K562 (cell line): Measurements from ENCODE around the gene MLLT3. TPM values are rescaled to one million over a fixed set of nuclear protein-coding genes. Genes with fewer than 3 reads are reported as not detected.

Experiments used
- ATAC-seq: fragments of 200-7000 bp; cut with Tn5 transposase; 3 replicates; pipeline ENCODE4 v1.9.1; 2020; ENCODE audit warnings: moderate library complexity
- BruUV-seq: library from RNA; stranded (reverse); fragments of 400-500 nt; replicated peaks from 2 replicates; lab custom pipeline; 2021; lab: Mats Ljungman, UMichigan
- CTCF ChIA-PET: fragments of 300-600 bp; formaldehyde crosslinking; extraction: SDS; loops from one replicate; lab custom pipeline; 2021; ENCODE audit warnings: low intra/inter-chr PET ratio; lab: Yijun Ruan, JAX
- POLR2A ChIA-PET: fragments of 300-600, 350-650 bp; sonication (Branson Sonifier 250); formaldehyde crosslinking; extraction: SDS; loops from one replicate; lab custom pipeline; 2021; ENCODE audit warnings: antibody characterized with exemption, inconsistent platforms; lab: Yijun Ruan, JAX
- DNase-seq, 4 experiments: peaks; one replicate each; pipeline versions ENCODE4 v3.0.0 to v3.0.0-alpha.2; 2011 to 2018; ENCODE audit warnings: low spot score in 3 of 4, mixed read lengths in 3 of 4; ENCODE audit errors: extremely low read depth in 1 of 4
- FAIRE-seq: peaks from 2 replicates; lab custom pipeline; 2011; peaks lifted over from hg19 to GRCh38; lab: Jason Lieb, UNC
- H2AFZ ChIP-seq: 2 replicates; pipeline ENCODE4 v1.6.0; 2011; ENCODE audit warnings: low read depth, low read length, control low read depth, inconsistent platforms
- H3K27ac ChIP-seq: fragments of 200-600 bp; 3 replicates; pipeline ENCODE4 v1.8.0; 2011; ENCODE audit warnings: low read depth, mild to moderate bottlenecking, control low read depth, inconsistent platforms, low read length, moderate library complexity, mixed read lengths; ENCODE audit errors: extremely low read depth
- H3K27me3 ChIP-seq, 2 experiments: fragments of 300-600 bp in 1 of 2; 2 replicates in 1 of 2; 3 replicates in 1 of 2; pipeline versions ENCODE4 v1.6.0 to v1.8.0; 2011; ENCODE audit warnings: inconsistent platforms in 2 of 2, low read length in 2 of 2, mild to moderate bottlenecking in 1 of 2, mixed read lengths in 1 of 2, moderate library complexity in 1 of 2; ENCODE audit not compliant: control insufficient read depth in 2 of 2, insufficient read depth in 2 of 2
- H3K36me3 ChIP-seq: fragments of 300-600 bp; 3 replicates; pipeline ENCODE4 v1.8.0; 2011; ENCODE audit warnings: mild to moderate bottlenecking, low read length, inconsistent platforms; ENCODE audit not compliant: control insufficient read depth, insufficient read depth
- H3K4me1 ChIP-seq, 2 experiments: fragments of 200-600 bp in 1 of 2; replicated peaks in 1 of 2; 2 replicates in 1 of 2; 3 replicates in 1 of 2; pipeline versions ENCODE4 v1.5.1 to v1.8.0; 2011; ENCODE audit warnings: inconsistent platforms in 2 of 2, low read length in 2 of 2, mild to moderate bottlenecking in 1 of 2, mixed read lengths in 1 of 2, moderate library complexity in 1 of 2; ENCODE audit not compliant: control insufficient read depth in 2 of 2, insufficient read depth in 2 of 2
- H3K4me2 ChIP-seq: 2 replicates; pipeline ENCODE4 v1.6.1; 2011; ENCODE audit warnings: low read length, control low read depth, inconsistent platforms, mixed read lengths; ENCODE audit not compliant: insufficient read depth
- H3K4me3 ChIP-seq: fragments of 200-600 bp; sonication (generic), shearing (Covaris generic); 2 replicates; pipeline ENCODE4 v1.5.1; 2016; ENCODE audit warnings: control low read depth, inconsistent platforms
- H3K79me2 ChIP-seq: fragments of 200-600 bp; 3 replicates; pipeline ENCODE4 v1.8.0; 2011; ENCODE audit warnings: low read length, inconsistent platforms; ENCODE audit not compliant: control insufficient read depth, insufficient read depth
- H3K9ac ChIP-seq, 2 experiments: 2 replicates each; pipeline versions ENCODE4 v1.6.0 to v1.6.1; 2011; ENCODE audit warnings: low read depth in 2 of 2, low read length in 2 of 2, control low read depth in 1 of 2, inconsistent platforms in 1 of 2, mild to moderate bottlenecking in 1 of 2, mixed read lengths in 1 of 2; ENCODE audit not compliant: insufficient read depth in 1 of 2
- H3K9me1 ChIP-seq: one replicate; pipeline ENCODE4 v1.6.0; 2011; ENCODE audit warnings: inconsistent platforms, mild to moderate bottlenecking, low read length, moderate library complexity; ENCODE audit not compliant: control insufficient read depth, insufficient read depth
- H3K9me3 ChIP-seq: replicated peaks from 2 replicates; pipeline ENCODE4 v1.5.1; 2011; ENCODE audit warnings: low read depth, low read length, inconsistent platforms; ENCODE audit not compliant: control insufficient read depth, insufficient read depth
- H4K20me1 ChIP-seq: replicated peaks from 2 replicates; pipeline ENCODE4 v1.6.1; 2011; ENCODE audit warnings: low read length, inconsistent platforms, mixed read lengths; ENCODE audit not compliant: control insufficient read depth, insufficient read depth
- HDAC8 ChIP-seq: fragments of 450-650 bp; IDR thresholded peaks from 2 replicates; pipeline ENCODE4 v1.6.1; 2016; ENCODE audit warnings: mild to moderate bottlenecking, missing genetic modification characterization, moderate library complexity, missing compliant biosample characterization
- HLTF ChIP-seq: fragments of 450-650 bp; IDR thresholded peaks from 2 replicates; pipeline ENCODE4 v1.6.1; 2016
- HNRNPK ChIP-seq: fragments of 200-400 bp; formaldehyde crosslinking; IDR thresholded peaks from one replicate; pipeline ENCODE4 v1.6.1; 2018; ENCODE audit warnings: mild to moderate bottlenecking, low read depth, low read length; ENCODE audit not compliant: poor library complexity, severe bottlenecking
- MXD1 ChIP-seq: fragments of 250-450 bp; sonication (Bioruptor Pico); IDR thresholded peaks from 2 replicates; pipeline ENCODE4 v1.8.0; 2021; ENCODE audit warnings: borderline replicate concordance, mild to moderate bottlenecking, moderate library complexity; ENCODE audit not compliant: poor library complexity, severe bottlenecking
- PURB ChIP-seq: sonication (generic); formaldehyde crosslinking; IDR thresholded peaks from 2 replicates; pipeline ENCODE4 v1.9.0; 2021; ENCODE audit warnings: low read depth, mild to moderate bottlenecking, missing genetic modification reagents
- USF2 ChIP-seq: sonication (generic); formaldehyde crosslinking; IDR thresholded peaks from 2 replicates; pipeline ENCODE4 v1.5.0; 2020; ENCODE audit warnings: missing genetic modification reagents
- YBX1 ChIP-seq: fragments of 450-650 bp; IDR thresholded peaks from 2 replicates; pipeline ENCODE4 v1.7.1; 2016; ENCODE audit warnings: mild to moderate bottlenecking
- ZBTB33 ChIP-seq: sonication (generic); formaldehyde crosslinking; IDR thresholded peaks from 2 replicates; pipeline ENCODE4 v1.8.1; 2023; ENCODE audit warnings: mild to moderate bottlenecking, missing genetic modification reagents
- ZBTB9 ChIP-seq: fragments of 450-650 bp; formaldehyde crosslinking; IDR thresholded peaks from 2 replicates; pipeline ENCODE4 v1.4.0; 2020; ENCODE audit warnings: mild to moderate bottlenecking, moderate library complexity
- ZNF609 ChIP-seq: sonication (generic); formaldehyde crosslinking; IDR thresholded peaks from 2 replicates; pipeline ENCODE4 v1.8.1; 2023; ENCODE audit warnings: missing genetic modification reagents, mild to moderate bottlenecking, borderline replicate concordance
- WGBS: fragments of 100-300 bp; shearing (Covaris generic); methylation state at CpG from one replicate; pipeline ENCODE4 v1.1.6; 2016; ENCODE audit warnings: low coverage, mixed read lengths; ENCODE audit not compliant: insufficient coverage; ENCODE audit errors: missing lambda C conversion rate; 5-methylcytosine and 5-hydroxymethylcytosine counted together
- in situ Hi-C: fragments of 300-500 bp; cut with MboI; formaldehyde crosslinking; loops from 4 replicates; pipeline ENCODE4 v1.15.0; 2018; ENCODE audit warnings: inconsistent platforms, mixed read lengths
- intact Hi-C: fragments of 100-400 bp; cut with micrococcal nuclease; formaldehyde crosslinking; loops from 2 replicates; pipeline ENCODE4 v1.14.2; 2022
- polyA plus RNA-seq, 8 experiments: library from polyadenylated mRNA; depleted of rRNA in 4 of 8; stranded (reverse) in 5 of 8; unstranded in 3 of 8; fragments of >200 nt; fragmentation: Nextera tagmentation in 2 of 8; fragmentation: Illumina TruSeq in 1 of 8; extraction: Ambion mirVana in 2 of 8; extraction: Trizol in 1 of 8; gene quantifications; 2 replicates each; pipeline versions ENCODE4 v1.2.1 to v1.2.3, GENCODE V29; 2011 to 2014; ENCODE audit warnings: inconsistent platforms in 1 of 8, missing spikeins in 1 of 8
- total RNA-seq, 7 experiments: library from RNA; depleted of rRNA in 6 of 7; stranded (reverse); fragments of >200 nt in 6 of 7; fragmentation: Illumina TruSeq in 2 of 7; extraction: Trizol in 2 of 7; gene quantifications; 2 replicates each; pipeline versions ENCODE4 v1.2.1 to v1.2.3, GENCODE V29; 2011 to 2021; ENCODE audit warnings: low replicate concordance in 1 of 7

Gene MLLT3
- total and polyA plus RNA-seq, 9 of the 15 experiments (the other 6 are each of a cell fraction or from before 2014, with no cell fraction given), result 0.07 to 0.42 (median 0.22) TPM; not detected in 4

GRCh38 chr9:20303996-20304395 is 318.3 kb downstream of the MLLT3 start (continued):
- TF ChIP-seq ZBTB9 (CRISPR knock-in tag) (no peak), HLTF (no peak), ZBTB33 (CRISPR knock-in tag) (no peak)

- Histone ChIP-seq H3K27me3 (no peaks in the 10 kb centered on the region), H3K9me1 (no peaks in the 10 kb centered on the region), H3K79me2 (no peaks in the 10 kb centered on the region), H3K9ac (no peak overlapping the region), H3K9me3 (no peaks in the 10 kb centered on the region), H3K27ac (no peak overlapping the region), H3K4me3 (no peak overlapping the region), H2AFZ (no peak overlapping the region), H3K4me2 (no peak overlapping the region), H3K4me1 (no peaks in the 10 kb centered on the region), H3K36me3 (no peaks in the 10 kb centered on the region), H4K20me1 (no peaks in the 10 kb centered on the region)
- BruUV-seq, result no TSS peak
- WGBS, result 6% methylated on average over 2 of the region's 2 CpGs
- ATAC-seq, result no peak
- intact Hi-C loops (no loop called here), in situ Hi-C loops (no loop called here)
- POLR2A ChIA-PET, result no interaction called here
- CTCF ChIA-PET, result no interaction called here
- no peak for FAIRE-seq
- no peak for DNase-seq
- TF ChIP-seq HDAC8 (tag) (no peak), PURB (CRISPR knock-in tag) (no peak), HNRNPK (no peak), USF2 (no peak), YBX1 (no peak), MXD1 (no peak), ZNF609 (CRISPR knock-in tag) (no peak)
Observed at GRCh38 chr9:20303066-20303465, 319.2 kb downstream of the MLLT3 start.
